DND-41 (cell line): ENCODE measurements around the gene MAN2A2.

Source experiments
- ATAC-seq: fragments of 200-7000 bp; cut with Tn5 transposase; 3 replicates; pipeline ENCODE4 v1.9.1; 2021; ENCODE audit warnings: low read depth; ENCODE audit not compliant: insufficient read depth
- DNase-seq: peaks from one replicate; pipeline ENCODE4 v3.0.0-alpha.2; 2020
- H2AFZ ChIP-seq: 2 replicates; pipeline ENCODE4 v1.6.0; 2012; ENCODE audit warnings: low read depth, low read length
- H3K27ac ChIP-seq: 2 replicates; pipeline ENCODE4 v1.5.1; 2012; ENCODE audit warnings: low read length, inconsistent platforms
- H3K27me3 ChIP-seq: fragments of 200-600 bp; sonication (generic); 2 replicates; pipeline ENCODE4 v1.6.0; 2012; ENCODE audit warnings: low read length, mild to moderate bottlenecking, inconsistent platforms; ENCODE audit not compliant: insufficient read depth, poor library complexity
- H3K36me3 ChIP-seq: 2 replicates; pipeline ENCODE4 v1.5.1; 2012; ENCODE audit warnings: low read length, inconsistent platforms; ENCODE audit not compliant: insufficient read depth
- H3K4me1 ChIP-seq: 2 replicates; pipeline ENCODE4 v1.5.1; 2012; ENCODE audit warnings: mild to moderate bottlenecking, low read length; ENCODE audit not compliant: insufficient read depth
- H3K4me2 ChIP-seq: 2 replicates; pipeline ENCODE4 v1.6.0; 2012; ENCODE audit warnings: mild to moderate bottlenecking, moderate library complexity, low read length, inconsistent platforms; ENCODE audit not compliant: insufficient read depth
- H3K4me3 ChIP-seq, 2 experiments: fragments of 200-600 bp in 1 of 2; shearing (Covaris generic) in 1 of 2; 2 replicates each; pipeline ENCODE4 v1.5.1; 2012 to 2016; ENCODE audit warnings: inconsistent platforms in 2 of 2, low read length in 2 of 2, mild to moderate bottlenecking in 2 of 2, low read depth in 1 of 2, moderate library complexity in 1 of 2
- H3K79me2 ChIP-seq: 2 replicates; pipeline ENCODE4 v1.6.0; 2012; ENCODE audit warnings: low read length, inconsistent platforms; ENCODE audit not compliant: insufficient read depth
- H3K9ac ChIP-seq: 2 replicates; pipeline ENCODE4 v1.6.0; 2012; ENCODE audit warnings: low read depth, mild to moderate bottlenecking, inconsistent platforms, low read length, moderate library complexity
- H3K9me3 ChIP-seq: 2 replicates; pipeline ENCODE4 v1.5.1; 2012; ENCODE audit warnings: low read length, moderate library complexity, mild to moderate bottlenecking, inconsistent platforms; ENCODE audit not compliant: insufficient read depth, severe bottlenecking
- H4K20me1 ChIP-seq: 2 replicates; pipeline ENCODE4 v1.6.0; 2012; ENCODE audit warnings: low read length; ENCODE audit not compliant: insufficient read depth
- EZH2 ChIP-seq: IDR thresholded peaks from 3 replicates; pipeline ENCODE4 v1.6.1; 2012; ENCODE audit warnings: borderline replicate concordance, low read depth, mild to moderate bottlenecking, moderate library complexity, low read length, inconsistent platforms; ENCODE audit not compliant: severe bottlenecking
- TF ChIP-seq, protein P1 (sequence below): IDR thresholded peaks from 2 replicates; pipeline ENCODE4 v1.5.1; 2012; ENCODE audit warnings: borderline replicate concordance, low read length, moderate library complexity, mild to moderate bottlenecking; ENCODE audit not compliant: poor library complexity, severe bottlenecking; ENCODE audit errors: extremely low read depth

Gene MAN2A2

DNA sequence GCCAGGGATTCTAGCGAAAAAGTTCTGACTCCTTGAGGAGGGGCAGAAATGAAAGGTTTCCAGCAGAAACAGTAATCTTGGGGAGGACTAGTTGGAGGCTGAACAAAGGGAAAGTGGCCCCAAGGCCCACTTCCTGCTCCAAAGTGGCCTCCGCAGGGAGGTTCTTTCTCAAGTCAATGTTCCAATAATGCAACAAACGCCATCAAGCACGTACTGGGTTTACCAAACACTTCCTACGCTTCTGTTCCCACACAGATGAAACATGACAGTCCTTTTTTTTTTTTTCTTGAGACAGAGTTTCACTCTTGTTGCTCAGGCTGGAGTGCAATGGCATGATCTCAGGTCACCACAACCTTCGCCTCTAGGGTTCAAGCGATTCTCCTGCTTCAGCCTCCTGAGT is 42.0 kb downstream of the MAN2A2 start:
- Histone ChIP-seq H3K9ac (no peak overlapping the region), H4K20me1 (no peaks in the 10 kb centered on the region), H3K27ac (no peak overlapping the region), H3K27me3 (no peaks in the 10 kb centered on the region), H3K79me2 (no peaks in the 10 kb centered on the region), H3K4me1 (no peaks in the 10 kb centered on the region), H3K9me3 (no peaks in the 10 kb centered on the region), H3K4me2 (no peak overlapping the region), H3K36me3 (peaks cover 79% of the 10 kb centered on the region), H2AFZ (no peak overlapping the region), H3K4me3 (no peak overlapping the region)
- DNase-seq (no peak), ATAC-seq (no peak)
- TF ChIP-seq EZH2 = no peak
- TF ChIP-seq, protein P1, sequence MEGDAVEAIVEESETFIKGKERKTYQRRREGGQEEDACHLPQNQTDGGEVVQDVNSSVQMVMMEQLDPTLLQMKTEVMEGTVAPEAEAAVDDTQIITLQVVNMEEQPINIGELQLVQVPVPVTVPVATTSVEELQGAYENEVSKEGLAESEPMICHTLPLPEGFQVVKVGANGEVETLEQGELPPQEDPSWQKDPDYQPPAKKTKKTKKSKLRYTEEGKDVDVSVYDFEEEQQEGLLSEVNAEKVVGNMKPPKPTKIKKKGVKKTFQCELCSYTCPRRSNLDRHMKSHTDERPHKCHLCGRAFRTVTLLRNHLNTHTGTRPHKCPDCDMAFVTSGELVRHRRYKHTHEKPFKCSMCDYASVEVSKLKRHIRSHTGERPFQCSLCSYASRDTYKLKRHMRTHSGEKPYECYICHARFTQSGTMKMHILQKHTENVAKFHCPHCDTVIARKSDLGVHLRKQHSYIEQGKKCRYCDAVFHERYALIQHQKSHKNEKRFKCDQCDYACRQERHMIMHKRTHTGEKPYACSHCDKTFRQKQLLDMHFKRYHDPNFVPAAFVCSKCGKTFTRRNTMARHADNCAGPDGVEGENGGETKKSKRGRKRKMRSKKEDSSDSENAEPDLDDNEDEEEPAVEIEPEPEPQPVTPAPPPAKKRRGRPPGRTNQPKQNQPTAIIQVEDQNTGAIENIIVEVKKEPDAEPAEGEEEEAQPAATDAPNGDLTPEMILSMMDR = no peak

DNA sequence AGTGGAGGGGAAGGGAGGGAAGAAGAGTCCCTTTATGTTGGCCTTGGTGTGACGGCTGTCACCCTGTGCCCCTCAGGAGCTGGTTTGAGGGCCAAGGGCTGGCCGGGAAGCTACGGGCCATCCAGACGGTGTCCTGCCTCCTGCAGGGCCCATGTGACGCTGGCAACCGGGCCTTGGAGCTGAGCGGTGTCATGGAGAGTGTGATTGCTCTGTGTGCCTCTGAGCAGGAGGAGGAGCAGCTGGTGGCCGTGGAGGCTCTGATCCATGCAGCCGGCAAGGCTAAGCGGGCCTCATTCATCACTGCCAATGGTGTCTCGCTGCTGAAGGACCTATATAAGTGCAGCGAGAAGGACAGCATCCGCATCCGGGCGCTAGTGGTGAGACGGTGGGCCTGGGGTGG is 43.4 kb downstream of the MAN2A2 start:
- Histone ChIP-seq H3K4me1 (no peaks in the 10 kb centered on the region), H3K9me3 (no peaks in the 10 kb centered on the region), H3K27ac (no peak overlapping the region), H3K9ac (no peak overlapping the region), H3K27me3 (no peaks in the 10 kb centered on the region), H3K4me2 (no peak overlapping the region), H3K36me3 (peaks cover 83% of the 10 kb centered on the region), H2AFZ (no peak overlapping the region), H4K20me1 (no peaks in the 10 kb centered on the region), H3K4me3 (no peak overlapping the region), H3K79me2 (no peaks in the 10 kb centered on the region)
- DNase-seq = no peak
- no peak for TF ChIP-seq EZH2
- TF ChIP-seq, protein P1 = no peak
- ATAC-seq = no peak

DNA sequence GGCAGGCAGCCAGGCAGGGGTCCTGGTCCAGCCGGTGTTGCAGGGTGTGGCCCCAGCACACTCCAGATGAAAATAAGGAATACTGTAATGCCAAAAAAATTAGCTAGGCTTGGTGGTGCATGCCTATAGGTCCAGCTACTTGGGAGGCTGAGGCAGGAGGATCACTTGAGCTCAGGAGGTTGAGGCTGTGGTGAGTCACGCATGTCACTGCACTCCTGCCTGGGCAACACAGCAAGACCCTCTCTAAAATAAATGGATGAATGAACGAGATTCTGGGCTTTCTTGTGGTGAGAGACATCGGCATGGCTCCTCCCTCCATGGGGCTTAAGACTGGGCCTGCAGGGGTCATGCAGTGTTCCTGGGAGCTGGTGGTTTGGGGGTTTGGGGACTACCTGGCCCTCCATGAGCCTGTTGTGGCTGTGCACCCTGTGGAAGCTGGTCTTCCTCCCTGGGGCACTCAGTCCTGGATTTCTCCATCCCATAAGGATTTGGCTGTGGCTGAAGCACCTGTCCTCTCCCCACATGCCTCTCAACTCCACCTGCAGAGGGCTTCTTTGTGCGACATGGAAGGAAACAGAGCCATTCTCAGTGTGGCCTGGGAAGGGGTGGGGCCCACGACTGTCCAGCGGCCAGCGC is 44.0 kb downstream of the MAN2A2 start:
- Histone ChIP-seq H3K36me3 (peaks cover 85% of the 10 kb centered on the region), H2AFZ (no peak overlapping the region)

More for the DNA sequence above, 44.0 kb downstream of the MAN2A2 start:
- ATAC-seq (no peak), DNase-seq (no peak)
- Histone ChIP-seq H3K27me3 (no peaks in the 10 kb centered on the region), H3K9me3 (no peaks in the 10 kb centered on the region), H3K27ac (no peak overlapping the region), H3K4me3 (no peak overlapping the region), H3K79me2 (no peaks in the 10 kb centered on the region), H3K9ac (no peak overlapping the region), H3K4me1 (no peaks in the 10 kb centered on the region), H3K4me2 (no peak overlapping the region), H4K20me1 (no peaks in the 10 kb centered on the region)
- TF ChIP-seq EZH2 = no peak
- TF ChIP-seq, protein P1 = no peak
